Cardiac fibroblast (primary cell): ENCODE results near the gene CYP27B1.
"Not testable (repeated sequence)": the region's sequence is repeated elsewhere in the genome, so short reads cannot be mapped to it uniquely, and the experiment has no call there.

Experiments
- DNase-seq, 2 donors: peaks; one replicate each; pipeline versions ENCODE4 v3.0.0 to v3.0.0-alpha.2; 2010; ENCODE audit warnings: low read depth in 2 of 2
- H3K4me3 ChIP-seq, 2 donors: replicated peaks in 1 of 2; 1 replicate in 1 of 2; 2 replicates in 1 of 2; pipeline ENCODE4 v1.5.1; 2011; ENCODE audit warnings: low read depth in 2 of 2, low read length in 2 of 2, mild to moderate bottlenecking in 2 of 2, moderate library complexity in 1 of 2
- TF ChIP-seq, protein P1 (sequence below): IDR thresholded peaks from one replicate; pipeline ENCODE4 v1.5.1; 2011; ENCODE audit warnings: low read depth, mild to moderate bottlenecking, low read length, inconsistent platforms

The CYP27B1 gene

DNA sequence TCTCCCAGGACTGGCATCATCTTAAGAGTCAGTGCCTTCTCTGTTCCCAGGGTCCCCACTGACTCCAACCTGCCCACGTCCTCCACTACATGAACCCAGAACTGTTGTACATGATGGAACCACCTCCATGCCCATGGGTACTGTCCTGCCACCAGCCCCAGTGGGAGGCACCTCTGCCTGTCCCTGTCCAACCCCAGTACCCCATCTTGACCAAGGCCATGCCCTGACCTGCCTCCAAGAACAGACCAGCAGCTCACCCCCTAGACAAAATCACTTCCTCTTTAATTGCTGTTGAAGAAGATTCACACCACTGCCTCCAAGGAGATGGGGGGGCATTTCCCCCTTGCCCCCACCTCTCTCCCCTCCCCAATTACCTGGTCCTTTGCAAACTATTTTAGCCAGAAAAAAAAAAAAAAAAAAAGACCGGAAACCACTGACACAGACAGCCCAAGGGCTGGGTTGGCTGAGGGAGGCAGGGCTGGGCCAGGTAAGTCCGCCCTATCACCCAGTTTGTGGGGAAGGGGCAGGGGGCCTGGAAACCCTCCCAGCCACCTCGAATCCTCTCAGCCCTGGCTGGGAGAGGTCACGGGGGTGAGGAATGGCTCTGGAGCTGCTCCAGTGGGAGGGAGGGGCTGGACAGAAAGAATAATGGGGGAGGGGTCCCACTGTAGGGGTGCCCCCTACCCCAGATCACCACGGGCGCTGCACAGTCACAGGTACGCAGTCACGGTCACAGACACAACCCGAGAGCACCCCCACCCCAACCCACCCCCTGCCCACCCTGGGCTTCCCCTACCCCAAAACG is 41.7 kb downstream of the CYP27B1 start:
- TF ChIP-seq, protein P1, sequence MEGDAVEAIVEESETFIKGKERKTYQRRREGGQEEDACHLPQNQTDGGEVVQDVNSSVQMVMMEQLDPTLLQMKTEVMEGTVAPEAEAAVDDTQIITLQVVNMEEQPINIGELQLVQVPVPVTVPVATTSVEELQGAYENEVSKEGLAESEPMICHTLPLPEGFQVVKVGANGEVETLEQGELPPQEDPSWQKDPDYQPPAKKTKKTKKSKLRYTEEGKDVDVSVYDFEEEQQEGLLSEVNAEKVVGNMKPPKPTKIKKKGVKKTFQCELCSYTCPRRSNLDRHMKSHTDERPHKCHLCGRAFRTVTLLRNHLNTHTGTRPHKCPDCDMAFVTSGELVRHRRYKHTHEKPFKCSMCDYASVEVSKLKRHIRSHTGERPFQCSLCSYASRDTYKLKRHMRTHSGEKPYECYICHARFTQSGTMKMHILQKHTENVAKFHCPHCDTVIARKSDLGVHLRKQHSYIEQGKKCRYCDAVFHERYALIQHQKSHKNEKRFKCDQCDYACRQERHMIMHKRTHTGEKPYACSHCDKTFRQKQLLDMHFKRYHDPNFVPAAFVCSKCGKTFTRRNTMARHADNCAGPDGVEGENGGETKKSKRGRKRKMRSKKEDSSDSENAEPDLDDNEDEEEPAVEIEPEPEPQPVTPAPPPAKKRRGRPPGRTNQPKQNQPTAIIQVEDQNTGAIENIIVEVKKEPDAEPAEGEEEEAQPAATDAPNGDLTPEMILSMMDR, result no peak
- DNase-seq, result no peak
- H3K4me3 ChIP-seq, result no peak overlapping the region

DNA sequence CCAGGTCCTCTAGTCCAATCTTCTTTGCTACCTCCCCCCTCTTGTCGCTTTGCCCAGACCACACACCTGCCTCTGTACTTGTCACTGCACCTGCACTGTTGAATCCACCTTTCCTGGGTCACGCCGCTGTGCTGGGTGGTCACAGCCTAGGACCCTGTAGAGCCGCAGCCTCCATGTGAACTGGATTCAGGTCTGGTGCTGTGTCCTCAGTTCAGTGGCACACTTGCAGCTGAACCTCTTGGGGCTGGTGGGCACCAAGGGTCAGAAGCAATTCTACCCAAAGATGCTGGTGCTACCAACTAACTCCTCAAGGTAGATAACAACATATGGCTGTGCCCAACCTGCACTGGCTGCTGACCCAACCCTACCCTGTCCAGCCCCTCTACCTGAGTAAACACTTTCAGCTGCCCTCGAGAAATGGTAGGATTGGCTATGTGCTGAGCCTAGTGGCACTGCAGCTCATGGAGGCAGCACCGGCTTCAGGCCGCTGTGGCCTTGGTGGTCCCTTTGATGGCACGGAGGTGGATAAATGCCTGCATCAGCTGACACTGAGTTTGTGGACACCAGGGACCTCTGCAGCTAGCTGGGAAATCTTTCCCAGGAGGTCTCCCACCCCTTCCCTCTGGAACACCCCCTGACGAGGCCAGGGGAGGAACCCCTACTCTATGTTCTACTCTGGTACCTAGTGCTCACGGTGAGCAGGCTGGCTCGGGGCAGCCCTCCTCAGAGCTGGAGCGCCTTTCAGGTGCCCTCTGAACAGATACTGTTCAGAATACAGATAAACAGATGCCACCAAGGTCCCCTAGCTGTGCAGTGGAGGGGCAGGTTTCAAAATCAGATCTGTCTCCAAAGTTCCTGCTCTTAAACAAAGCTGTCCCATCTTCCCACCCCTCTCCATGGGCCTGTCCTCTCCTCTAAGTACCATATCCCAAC is 42.6 kb downstream of the CYP27B1 start:
- H3K4me3 ChIP-seq, result no peak overlapping the region
- TF ChIP-seq, protein P1, result no peak
- no peak for DNase-seq

DNA sequence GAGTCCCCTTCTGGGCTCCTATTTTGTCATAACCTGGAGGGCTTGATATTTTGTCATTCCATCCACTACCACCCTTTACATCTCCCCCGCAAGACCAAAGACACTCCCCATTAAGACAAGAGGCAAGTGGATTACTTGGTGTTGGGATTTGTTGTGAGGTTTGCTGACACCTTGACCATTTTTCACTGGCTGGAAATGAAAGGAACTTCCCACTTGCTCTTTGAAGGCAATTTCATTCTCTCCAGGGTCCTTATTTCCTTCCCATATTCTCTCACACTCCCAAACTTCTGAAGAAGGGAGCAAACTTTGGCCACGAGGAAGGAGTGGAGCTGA is 43.3 kb downstream of the CYP27B1 start:
- DNase-seq, result no peak
- TF ChIP-seq, protein P1, result no peak
- no peak overlapping the region for H3K4me3 ChIP-seq

DNA sequence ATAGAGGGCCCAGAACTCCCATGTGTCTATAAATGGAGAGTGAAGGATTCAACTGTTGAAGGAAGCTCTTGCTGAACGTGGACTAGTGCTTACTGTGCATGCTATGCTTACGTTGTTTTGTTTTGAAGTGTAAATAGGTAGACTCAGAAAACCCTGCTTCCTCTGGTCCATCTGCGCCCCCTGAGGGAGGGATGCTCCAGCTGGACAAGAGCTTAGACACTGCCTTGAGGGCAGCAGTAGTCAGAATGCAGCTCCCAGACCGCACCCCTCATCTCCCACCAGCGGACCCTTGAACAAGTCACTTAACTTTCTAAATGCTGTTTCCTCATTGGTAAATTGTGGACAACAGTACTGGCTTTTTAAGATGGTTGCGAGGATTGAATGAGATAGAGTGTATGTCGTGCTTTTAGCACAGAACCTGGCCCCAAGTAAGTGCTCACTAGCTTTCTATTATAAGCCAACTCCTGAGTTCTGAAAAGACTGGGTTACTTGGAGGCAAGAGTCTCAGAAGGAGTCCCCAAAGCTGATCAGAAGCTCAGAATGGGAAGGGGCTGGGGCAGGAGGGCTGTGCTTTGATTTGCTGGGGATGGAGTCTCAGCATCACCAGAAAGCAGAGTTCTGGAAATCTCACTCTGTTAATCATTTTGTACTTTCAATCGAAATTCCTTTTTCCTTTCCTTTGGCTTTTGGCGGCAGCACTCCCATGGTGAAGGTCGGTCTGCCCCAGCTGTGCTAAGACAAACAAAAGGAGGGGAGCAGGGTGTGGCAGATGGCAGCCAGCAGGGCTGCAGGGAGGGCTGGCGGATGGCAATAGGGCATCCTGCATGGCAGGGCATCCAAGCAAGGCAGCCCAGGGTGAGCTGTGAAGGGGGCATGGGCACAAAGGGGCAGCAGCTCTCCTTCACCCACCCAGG is 43.9 kb downstream of the CYP27B1 start:
- H3K4me3 ChIP-seq, result no peak overlapping the region
- DNase-seq, result no peak
- TF ChIP-seq, protein P1, result no peak

DNA sequence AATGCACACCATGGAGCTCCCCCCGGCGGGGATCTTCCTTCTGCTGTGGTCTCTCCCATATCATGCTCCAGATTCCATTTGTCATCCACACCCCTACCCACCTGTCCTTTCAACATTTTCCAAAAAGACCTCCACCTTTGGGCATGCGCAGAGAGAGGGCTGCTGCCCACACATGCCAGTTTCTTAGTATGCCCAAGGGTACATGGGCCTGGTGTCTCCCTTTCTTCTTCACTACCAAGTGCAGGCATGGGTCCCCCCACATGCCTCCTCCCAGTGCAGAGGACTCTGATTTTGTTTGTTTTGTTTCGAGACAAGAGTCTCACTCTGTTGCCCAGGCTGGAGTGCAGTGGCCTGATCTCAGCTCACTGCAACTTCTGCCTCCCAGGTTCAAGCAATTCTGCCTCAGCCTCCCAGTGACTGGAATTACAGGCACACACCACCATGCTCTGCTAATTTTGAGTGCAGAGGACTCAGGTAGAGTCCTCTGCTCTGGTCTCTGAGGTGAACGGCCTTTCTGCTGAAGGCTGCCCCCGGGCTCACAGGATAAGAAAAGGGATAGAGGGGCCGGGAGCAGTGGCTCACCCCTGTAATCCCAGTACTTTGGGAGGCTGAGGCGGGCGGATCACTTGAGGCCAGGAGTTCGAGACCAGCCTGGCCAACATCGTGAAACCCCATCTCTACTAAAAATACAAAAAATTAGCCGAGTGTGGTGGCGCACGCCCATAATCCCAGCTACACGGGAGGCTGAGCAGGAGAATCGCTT is 44.9 kb downstream of the CYP27B1 start:
- DNase-seq, H3K4me3 ChIP-seq: not testable (repeated sequence)

DNA sequence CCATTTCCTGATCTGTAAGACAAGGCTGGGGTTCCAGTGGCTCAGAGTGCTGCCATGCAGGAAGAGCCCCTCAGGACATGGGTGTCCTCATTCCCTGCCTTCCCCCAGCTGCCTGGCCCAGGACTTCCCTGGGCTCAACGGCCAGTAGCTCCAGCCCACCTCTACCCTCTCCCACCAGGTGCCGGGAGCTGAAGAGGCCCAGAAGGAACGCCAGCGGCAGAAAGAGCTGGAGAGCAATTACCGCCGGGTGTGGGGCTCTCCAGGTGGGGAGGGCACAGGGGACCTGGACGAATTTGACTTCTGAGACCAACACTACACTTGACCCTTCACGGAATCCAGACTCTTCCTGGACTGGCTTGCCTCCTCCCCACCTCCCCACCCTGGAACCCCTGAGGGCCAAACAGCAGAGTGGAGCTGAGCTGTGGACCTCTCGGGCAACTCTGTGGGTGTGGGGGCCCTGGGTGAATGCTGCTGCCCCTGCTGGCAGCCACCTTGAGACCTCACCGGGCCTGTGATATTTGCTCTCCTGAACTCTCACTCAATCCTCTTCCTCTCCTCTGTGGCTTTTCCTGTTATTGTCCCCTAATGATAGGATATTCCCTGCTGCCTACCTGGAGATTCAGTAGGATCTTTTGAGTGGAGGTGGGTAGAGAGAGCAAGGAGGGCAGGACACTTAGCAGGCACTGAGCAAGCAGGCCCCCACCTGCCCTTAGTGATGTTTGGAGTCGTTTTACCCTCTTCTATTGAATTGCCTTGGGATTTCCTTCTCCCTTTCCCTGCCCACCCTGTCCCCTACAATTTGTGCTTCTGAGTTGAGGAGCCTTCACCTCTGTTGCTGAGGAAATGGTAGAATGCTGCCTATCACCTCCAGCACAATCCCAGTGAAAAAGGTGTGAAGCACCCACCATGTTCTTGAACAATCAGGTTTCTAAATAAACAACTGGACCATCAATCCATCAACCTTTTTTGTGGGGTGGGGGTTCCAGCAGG is 46.0 kb downstream of the CYP27B1 start:
- no peak for DNase-seq
- H3K4me3 ChIP-seq, result no peak overlapping the region
- TF ChIP-seq, protein P1, result no peak
